AG09309 (cell line): ENCODE results near the gene HSF2BP.

ENCODE experiments used
- DNase-seq: peaks from one replicate; pipeline ENCODE4 v3.0.0-alpha.2; 2010; ENCODE audit warnings: low read depth
- H3K4me3 ChIP-seq: 2 replicates; pipeline ENCODE4 v1.5.1; 2011; ENCODE audit warnings: mild to moderate bottlenecking, low read depth, low read length, moderate library complexity; ENCODE audit not compliant: control insufficient read depth
- CTCF ChIP-seq: IDR thresholded peaks from 2 replicates; pipeline ENCODE4 v1.5.1; 2011; ENCODE audit warnings: mild to moderate bottlenecking, low read depth, low read length, inconsistent platforms; ENCODE audit not compliant: insufficient read depth, control insufficient read depth; ENCODE audit errors: missing control alignments

The HSF2BP gene

GRCh38 chr21:43635436-43635835 lies 23.9 kb downstream of the HSF2BP start:
- no peak for TF ChIP-seq CTCF
- H3K4me3 ChIP-seq = no peak overlapping the region
- no peak for DNase-seq

GRCh38 chr21:43634618-43635017 lies 24.7 kb downstream of the HSF2BP start:
- no peak for DNase-seq
- H3K4me3 ChIP-seq = no peak overlapping the region
- no peak for TF ChIP-seq CTCF

- no peak for DNase-seq
- H3K4me3 ChIP-seq = no peak overlapping the region
- TF ChIP-seq CTCF = no peak
These were observed 26.8 kb downstream of the HSF2BP start for GRCh38 chr21:43632373-43632905.

- H3K4me3 ChIP-seq = no peak overlapping the region
- TF ChIP-seq CTCF = no peak
- no peak for DNase-seq
These were observed 27.7 kb downstream of the HSF2BP start for GRCh38 chr21:43631411-43632107.

GRCh38 chr21:43627527-43627926 lies 31.8 kb downstream of the HSF2BP start:
- no peak for TF ChIP-seq CTCF
- no peak for DNase-seq
- no peak overlapping the region for H3K4me3 ChIP-seq

GRCh38 chr21:43626390-43626789 lies 32.9 kb downstream of the HSF2BP start:
- TF ChIP-seq CTCF = no peak
- no peak for DNase-seq
- H3K4me3 ChIP-seq = no peak overlapping the region
